ENCODE measurements around the gene SYNRG. TPM values are rescaled to one million over a fixed set of nuclear protein-coding genes. Genes with fewer than 3 reads are reported as not detected.

Gene SYNRG
- total and polyA plus RNA-seq, 2 donors (not counting 3 experiments of a cell fraction or from before 2014, with no cell fraction given), result 15.3 to 42.2 TPM

GRCh38 chr17:37570527-37571093, 38.6 kb downstream of the SYNRG start:
- POLR2A ChIA-PET, result no interaction called here
- peaks cover 6 to 19% of the 10 kb centered on the region in 2 experiments for H3K36me3 ChIP-seq (ENCODE audit: control insufficient read depth in 2 of 2, extremely low read depth in 1 of 2, insufficient read depth in 2 of 2, low read length in 2 of 2)

More at GRCh38 chr17:37570527-37571093, 38.6 kb downstream of the SYNRG start:
- dilution Hi-C loops (cut with MboI; ENCODE audit: extremely low pct_ligation_motif_present, low sequenced_read_pairs), result no loop called here
- no TSS peak for BruUV-seq (replicated peaks)
- FAIRE-seq (no peak), DNase-seq (ENCODE audit: low read depth, low spot score) (peak; percentile 66)
- TF ChIP-seq JUN (IDR thresholded peaks at IDR 0.05; ENCODE audit: borderline replicate concordance, insufficient read depth, insufficient read length, low read depth) (no peak), CTCF (IDR thresholded peaks at IDR 0.05; ENCODE audit: extremely low read depth in 1 of 2, insufficient read depth in 1 of 2, low read depth in 1 of 2, low read length in 2 of 2) (peak; percentile 54 to 71)
- no peak overlapping the region for H3K4me2 ChIP-seq (ENCODE audit: insufficient read depth, low read length)
- H4K20me1 ChIP-seq (replicated peaks; ENCODE audit: control insufficient read depth, extremely low read depth, insufficient read depth, low read length), result no peaks in the 10 kb centered on the region
- no peak overlapping the region for H3K4me3 ChIP-seq (replicated peaks in 1 of 3; ENCODE audit: insufficient read depth in 1 of 3, low read depth in 1 of 3, low read length in 3 of 3)
- no peaks in the 10 kb centered on the region for H3K4me1 ChIP-seq (ENCODE audit: control insufficient read depth, extremely low read depth, insufficient read depth, low read length)
- CTCF ChIA-PET, result interaction anchor here (0.6 to 4.6 kb wide), 16 partner anchors 10 to 1011 kb away, joined by 3 to 50 read pairs (median 4); no protein-coding TSS in a partner anchor
- intact Hi-C loops (cut with micrococcal nuclease), result loop anchor here (1.0 kb wide), 1 partner anchor 43 kb away; no protein-coding TSS in a partner anchor
- H2AFZ ChIP-seq (ENCODE audit: low read depth, low read length), result no peak overlapping the region
- H3K79me2 ChIP-seq (ENCODE audit: control insufficient read depth, insufficient read depth, low read length), result no peaks in the 10 kb centered on the region
- no peaks in the 10 kb centered on the region for H3K9me1 ChIP-seq (replicated peaks; ENCODE audit: control insufficient read depth, extremely low read depth, insufficient read depth, low read length)
- no peaks in the 10 kb centered on the region for H3K9me3 ChIP-seq (replicated peaks; ENCODE audit: control insufficient read depth, insufficient read depth, low read length)
- no peak overlapping the region for H3K27ac ChIP-seq (ENCODE audit: insufficient read depth, low read depth, low read length)
- no peak overlapping the region for H3K9ac ChIP-seq (replicated peaks; ENCODE audit: extremely low read depth, insufficient read depth, low read length)
- no peaks in the 10 kb centered on the region for H3K27me3 ChIP-seq (ENCODE audit: control insufficient read depth in 2 of 2, insufficient read depth in 2 of 2, low read length in 2 of 2)

Data from endothelial cell of umbilical vein (primary cell).